Islet precursor cell (in vitro differentiated cells): ENCODE measurements around the gene FAM117B.
A peak's percentile ranks its signal among the peaks of the same experiment; 100 is the strongest.

Experiments used
- DNase-seq: peaks from one replicate; pipeline ENCODE4 v3.0.0-alpha.2; 2018

FAM117B gene

DNA sequence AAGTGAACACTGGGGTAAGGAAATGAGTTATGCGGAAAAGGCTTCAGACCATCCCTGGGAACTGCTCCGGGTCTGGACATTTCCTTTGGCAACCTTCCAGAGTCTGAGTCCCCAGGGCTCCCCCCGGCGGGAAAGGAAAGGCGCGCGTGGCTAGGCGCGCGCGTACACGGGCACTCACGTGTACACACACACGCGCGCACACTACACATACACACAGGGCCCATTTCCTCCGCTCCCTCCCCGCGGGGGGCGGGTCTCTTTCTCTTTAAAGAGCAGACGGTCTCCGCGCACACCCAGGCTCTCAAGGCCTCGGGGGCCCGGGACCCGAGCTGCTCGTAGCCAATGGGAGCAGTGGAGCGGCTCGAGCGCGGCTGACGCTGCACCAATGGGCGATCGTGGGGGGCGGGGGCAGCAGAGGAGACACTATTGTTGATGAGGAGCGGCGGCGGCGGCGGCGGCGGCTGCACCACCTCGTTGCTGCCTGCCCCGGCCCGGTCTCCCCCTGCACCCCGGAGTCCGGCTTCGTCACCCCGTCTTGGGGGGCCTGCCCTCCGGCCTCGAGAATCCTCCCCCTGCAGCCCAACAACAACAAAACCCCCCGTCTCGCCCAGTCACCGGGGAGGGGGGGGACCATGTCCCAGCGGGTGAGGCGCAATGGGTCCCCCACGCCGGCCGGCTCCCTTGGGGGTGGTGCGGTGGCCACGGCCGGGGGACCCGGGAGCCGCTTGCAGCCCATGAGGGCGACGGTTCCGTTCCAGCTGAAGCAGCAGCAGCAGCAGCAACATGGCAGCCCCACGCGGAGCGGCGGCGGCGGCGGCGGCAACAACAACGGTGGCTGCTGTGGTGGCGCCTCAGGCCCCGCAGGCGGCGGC lies at the start of gene FAM117B:
TSS of gene FAM117B (plus strand) at position 414 of the 872 bp plus-strand sequence. CDS start at position 633, 219 bp downstream.
- peak; percentile 99 for DNase-seq

DNA sequence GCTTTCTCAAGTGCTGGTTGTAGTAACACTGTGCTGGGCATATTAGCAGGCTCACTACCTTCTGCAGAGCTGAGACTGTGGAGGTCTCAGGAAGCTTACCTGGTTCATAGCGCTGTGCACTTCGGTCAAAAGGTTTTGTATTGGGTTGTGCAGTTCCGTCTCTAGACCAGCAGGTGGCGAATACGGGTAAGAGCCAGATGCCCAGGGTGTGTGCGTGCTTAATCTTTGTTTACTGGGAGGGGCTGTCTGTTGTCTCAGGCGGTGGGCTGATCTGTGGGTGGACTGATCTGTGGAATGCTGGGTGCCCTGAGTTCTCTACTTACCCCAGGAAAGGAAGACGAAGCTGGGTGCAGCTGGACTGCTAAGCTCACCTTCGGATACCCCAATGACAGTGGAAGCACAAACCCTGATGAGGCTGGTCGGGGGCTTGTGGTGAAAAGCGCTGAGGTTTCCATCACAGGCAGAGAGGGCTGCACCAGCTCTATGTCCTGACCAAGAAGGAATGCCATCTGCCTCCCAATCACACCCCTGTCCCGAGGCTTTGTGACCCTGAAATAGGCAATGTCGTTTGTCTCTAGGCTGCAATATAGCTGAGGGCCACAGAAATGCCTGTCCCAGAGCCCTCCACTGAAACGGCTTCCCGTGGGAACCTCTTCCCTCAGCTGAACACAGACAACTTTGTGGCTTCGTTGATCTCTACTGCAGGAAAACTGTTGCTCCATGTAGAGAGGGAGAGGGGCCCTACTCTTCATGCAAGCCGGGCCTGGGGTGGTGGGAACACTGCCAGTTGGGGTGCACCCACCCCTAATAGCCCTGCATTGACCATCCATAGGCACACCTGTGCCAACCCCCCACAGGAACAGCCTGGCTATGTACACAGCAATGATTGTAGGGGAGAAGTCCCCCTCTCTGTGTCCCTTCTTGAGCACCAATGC lies 45.9 kb upstream of the FAM117B start:
- peak; percentile 88 for DNase-seq

DNA sequence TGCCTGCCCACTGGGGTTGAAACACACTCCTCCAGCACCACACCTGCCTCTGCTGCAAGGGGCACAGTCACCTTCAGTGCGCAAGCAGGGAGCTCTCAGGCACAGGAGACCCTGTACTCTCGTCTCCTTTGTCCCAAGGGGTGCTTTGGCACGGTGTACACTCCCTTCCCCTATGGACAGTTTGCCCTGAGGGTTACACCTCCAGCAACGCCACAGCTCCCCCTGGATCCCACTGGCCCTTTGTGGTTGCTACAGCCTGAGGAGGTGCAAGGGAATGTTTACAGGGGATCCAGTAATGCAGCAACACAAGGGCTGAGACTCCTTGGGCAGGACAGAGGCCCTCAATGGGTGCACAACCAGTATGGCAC lies 45.2 kb upstream of the FAM117B start:
- DNase-seq, result no peak

DNA sequence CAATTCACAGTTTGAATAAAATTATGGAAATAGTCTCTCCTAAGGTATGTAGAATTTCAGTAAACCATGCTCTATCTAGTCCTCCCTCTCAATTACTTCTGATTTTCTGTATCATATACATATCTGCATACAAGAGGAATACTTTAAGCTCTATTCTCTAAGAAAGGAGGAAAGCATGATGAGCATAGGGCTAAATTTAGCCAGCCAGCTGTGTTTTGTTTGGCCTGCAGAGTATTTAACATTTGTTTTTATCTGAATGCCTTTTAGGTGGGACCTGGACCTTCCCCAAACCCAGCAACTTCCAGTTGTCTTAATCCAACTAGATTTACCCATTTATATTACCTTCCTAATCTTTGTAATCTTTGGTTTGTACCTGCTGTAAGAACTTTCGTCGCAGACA lies 42.2 kb upstream of the FAM117B start:
- no peak for DNase-seq

DNA sequence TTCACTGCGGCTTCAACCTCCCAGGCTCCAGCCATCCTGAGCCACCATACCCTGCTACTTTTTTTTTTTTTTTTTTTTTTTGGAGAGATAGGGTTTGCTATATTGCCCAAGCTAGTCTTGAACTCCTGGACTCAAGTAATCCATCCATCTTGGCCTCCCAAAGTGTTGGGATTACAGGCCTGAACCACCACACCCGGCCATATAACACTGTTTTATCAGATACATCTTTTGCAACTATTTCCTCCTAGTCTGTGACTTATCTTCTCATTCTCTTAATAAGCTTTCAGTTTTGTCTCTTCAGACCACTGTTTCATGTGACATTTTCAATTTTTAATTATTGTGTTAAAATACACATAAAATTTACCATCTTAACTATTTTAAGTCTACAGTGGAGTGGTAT lies 35.7 kb upstream of the FAM117B start:
- no peak for DNase-seq

DNA sequence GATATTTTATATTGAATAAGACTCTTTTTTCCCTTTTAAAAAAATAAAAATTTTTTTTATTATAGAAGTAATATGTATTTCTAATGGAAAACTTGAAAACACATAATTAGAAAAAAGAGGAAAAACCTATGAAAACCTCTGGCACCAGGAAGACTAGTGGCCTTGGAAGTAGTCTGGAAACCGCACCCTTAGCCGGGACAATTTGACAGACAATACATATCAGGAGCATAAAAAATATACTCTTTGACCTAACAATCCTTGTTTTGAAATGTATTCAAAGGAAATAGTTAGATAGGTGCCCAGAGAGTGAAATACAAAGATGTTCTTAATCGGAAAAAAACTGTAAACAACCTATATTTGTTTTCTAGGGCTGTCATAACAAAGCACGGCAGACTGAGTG lies 34.9 kb upstream of the FAM117B start:
- DNase-seq, result no peak

DNA sequence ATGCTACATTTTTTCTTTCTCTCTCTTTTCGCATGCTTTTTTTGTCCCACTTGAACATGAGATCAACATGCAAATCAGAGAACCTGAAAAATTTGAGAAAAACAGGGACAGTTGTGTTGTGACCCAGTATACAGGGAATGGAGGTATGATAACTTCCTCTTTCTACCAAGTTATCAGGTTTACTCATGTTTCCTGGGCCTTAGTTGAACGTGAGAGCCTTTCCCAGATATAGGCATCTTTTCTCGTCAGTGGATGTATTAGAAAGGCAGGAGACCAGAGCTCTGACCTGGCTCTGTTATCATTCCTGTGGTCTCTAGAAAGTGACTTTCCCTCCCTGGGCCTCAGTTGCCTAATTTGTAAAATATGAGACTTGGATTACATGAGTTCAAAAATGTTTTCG lies 30.1 kb upstream of the FAM117B start:
- DNase-seq, result no peak

DNA sequence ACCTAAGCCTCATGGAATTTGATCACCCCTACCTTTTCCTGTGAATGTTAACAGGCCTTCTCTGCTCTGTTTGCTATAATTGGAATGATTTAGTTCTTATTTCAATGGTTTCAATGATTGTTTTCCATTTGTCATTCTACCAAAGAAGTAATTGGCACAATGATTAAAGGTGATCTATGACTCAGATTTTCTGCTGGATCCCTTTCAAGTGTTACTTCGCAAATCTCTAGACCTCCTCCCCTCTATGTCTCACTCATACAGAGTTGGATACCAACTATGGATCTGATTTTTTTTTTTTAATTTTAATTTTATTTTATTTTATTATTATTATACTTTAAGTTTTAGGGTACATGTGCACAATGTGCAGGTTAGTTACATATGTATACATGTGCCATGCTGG lies 29.6 kb upstream of the FAM117B start:
- DNase-seq, result no peak

DNA sequence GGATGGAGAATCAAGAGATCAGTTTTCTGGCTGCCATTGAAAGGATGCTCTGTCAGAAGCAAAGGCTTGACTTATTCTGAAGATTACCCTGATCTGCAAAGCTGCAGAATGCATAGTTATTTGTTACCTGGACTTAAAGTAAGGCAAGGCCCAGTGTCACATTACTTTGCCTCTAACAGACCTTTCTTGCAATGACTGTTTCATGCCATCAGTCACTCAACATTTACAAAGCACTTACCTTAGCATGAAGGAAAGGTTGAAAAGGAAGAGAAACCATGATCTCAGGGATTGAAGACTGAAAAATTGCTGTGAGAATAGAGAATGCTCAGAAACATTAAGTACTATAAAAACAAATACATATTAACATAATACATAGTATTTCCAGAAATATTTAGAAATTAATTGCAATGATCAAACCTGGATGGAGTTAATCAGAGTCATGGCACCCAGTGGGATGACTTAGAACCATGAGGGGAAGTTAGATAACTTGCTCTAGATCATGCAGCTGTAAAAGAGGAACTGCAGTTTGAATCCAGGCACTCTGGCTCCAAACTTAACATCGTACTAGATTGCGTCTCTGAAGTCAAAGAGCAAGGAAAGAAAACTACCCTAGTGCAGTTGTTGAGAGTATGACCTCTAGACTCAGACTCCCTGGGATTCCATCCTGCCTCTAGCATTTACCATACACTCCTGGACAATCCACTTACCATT lies 26.5 kb upstream of the FAM117B start:
- DNase-seq, result no peak

DNA sequence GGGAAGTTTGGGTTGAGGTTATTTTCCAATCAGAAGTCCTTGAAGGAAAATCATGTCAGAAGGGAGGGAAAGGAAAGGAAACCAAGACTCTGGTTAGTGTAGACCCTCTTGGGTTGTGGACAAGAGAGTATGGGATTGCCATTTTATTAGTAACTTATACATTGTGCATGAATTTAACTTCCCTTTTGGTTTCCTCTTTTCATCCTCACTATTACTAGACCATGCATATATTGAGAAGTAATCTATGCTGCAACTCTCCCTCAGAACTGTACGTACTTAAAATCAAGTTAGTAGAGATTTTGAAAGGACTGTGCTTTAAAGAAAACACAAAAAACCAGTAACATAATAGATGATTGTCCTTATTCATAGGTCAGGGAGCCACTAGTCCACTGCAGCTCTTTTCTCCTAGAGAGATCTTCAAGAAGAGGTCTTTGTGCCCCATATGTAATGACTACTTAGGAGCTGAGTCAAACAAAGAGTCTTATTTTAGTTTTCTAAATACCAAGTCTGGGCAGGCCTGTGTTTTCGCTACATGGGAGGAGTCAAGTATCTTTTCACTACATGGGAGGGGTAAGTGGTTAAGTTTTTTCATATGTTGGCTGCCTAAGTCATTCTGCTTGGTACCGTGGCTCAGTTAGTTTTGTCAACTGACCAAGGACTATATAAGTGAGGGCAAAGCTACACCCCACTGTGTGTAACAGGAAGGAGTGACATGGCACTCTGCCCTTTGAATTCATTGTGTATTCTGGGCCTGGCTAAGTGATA lies 25.2 kb upstream of the FAM117B start:
- DNase-seq, result no peak

DNA sequence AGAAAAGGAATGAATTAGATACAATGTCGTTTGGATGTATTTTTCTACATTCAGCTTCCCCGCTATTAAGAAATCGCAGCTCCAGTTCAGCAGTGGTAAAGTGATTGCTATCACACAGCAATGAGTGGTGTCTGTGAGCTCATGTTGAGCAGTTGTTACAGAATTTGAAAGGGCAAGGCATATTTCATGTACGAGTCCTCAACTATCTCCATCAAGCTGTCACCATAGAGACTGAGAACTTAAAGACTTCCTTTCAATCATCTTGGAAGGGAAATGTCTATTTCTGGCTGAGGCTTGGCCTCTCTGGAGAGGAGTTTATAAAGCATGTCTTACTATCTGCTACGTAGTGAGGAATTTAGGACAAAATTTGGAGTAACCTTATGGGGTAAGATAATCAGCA lies 24.4 kb upstream of the FAM117B start:
- no peak for DNase-seq

DNA sequence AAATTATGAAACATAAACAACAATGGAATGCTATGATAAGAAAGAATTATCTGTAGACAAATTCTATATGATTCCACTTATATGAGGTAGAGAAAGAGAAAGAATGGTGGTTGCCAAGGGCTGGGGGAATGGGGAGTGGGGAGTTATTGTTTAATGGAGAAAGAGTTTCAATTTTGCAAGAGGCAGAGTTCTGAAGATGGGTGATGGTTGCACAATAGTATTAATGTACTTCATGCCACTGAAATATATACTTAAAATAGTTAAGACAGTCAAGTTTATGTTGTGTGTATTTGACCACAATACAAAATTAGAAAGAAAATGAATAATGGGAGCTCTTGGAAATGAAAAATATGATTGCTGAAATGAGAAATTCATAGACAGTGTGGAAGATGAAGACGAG lies 22.6 kb upstream of the FAM117B start:
- DNase-seq, result no peak

DNA sequence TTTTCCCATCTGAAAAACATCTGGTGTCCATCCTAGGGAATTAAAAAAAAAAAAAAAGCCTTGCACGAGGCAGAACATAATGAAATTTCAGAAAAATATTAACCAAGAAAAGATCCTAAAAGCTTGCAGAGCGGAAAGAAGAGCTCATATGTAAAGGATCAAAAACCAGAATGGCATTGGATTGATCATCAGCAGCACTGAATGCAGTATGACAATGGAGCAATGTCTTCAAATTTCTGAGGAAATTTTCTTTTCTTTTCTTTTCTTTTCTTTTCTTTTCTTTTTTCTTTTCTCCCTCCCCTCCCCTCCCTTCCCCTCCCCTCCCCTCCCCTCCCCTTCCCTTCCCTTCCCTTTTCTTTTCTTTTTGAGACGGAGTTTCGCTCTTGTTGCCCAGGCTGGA lies 21.3 kb upstream of the FAM117B start:
- DNase-seq, result no peak

DNA sequence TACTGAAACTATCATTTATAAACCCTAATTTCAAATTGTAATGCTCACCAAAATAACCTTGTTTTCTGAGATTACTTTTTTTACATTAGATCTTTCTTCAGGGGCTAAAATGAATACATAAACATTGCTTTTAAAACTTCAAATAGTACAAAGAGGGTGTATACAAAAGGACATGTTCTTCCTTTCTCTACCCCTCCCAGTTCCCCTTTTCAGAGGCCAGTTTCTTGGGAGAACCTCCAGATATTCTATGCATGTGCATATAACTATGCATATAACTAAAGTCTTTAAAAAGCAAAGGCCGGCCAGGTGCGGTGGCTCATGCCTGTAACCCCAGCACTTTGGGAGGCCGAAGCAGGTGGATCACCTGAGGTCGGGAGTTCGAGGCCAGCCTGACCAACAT lies 10.6 kb upstream of the FAM117B start:
- no peak for DNase-seq

DNA sequence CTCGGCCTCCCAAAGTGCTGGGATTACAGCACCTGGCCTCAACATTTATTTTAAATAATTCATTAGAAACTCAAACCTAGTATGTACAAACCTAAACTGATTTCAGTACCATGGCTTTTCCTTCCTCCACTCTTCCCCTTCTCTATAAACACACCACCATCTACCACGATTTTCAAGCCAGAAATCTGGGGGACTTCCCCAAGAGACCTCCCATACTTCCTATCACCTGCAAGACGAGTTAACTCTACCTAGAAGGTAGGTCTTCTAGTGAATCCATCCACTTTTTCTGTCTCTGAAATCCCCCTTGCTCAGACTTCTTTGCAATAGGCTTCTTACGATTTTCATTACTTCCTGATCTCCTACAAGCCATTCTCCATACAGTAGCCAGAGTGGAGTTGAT lies 7.7 kb upstream of the FAM117B start:
- no peak for DNase-seq

DNA sequence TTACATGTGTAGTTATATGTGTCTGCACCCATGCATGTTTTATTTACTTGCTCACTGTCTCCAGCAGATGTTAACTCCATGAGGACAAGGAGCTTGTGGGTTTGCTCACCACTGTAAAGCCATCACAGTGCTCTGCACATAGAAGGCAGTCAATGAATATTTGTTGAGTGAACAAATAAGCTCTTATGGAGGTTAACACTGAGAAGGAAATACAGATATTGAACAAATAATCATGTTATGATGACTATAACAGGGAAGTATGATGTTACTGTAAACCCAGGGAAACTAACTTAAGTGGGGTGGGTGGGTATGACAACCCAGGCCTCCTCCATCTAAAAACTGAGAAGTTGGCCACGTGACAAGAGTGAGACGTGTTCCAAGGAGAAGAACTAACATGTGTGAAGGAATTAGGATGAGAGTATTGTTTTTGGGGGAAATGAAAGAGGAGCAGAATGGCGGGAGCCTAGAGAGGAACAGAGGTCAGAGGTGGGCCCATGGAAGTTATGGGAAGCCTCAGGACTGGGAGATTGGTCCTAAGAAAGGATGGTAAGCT lies 6.0 kb upstream of the FAM117B start:
- DNase-seq, result no peak

DNA sequence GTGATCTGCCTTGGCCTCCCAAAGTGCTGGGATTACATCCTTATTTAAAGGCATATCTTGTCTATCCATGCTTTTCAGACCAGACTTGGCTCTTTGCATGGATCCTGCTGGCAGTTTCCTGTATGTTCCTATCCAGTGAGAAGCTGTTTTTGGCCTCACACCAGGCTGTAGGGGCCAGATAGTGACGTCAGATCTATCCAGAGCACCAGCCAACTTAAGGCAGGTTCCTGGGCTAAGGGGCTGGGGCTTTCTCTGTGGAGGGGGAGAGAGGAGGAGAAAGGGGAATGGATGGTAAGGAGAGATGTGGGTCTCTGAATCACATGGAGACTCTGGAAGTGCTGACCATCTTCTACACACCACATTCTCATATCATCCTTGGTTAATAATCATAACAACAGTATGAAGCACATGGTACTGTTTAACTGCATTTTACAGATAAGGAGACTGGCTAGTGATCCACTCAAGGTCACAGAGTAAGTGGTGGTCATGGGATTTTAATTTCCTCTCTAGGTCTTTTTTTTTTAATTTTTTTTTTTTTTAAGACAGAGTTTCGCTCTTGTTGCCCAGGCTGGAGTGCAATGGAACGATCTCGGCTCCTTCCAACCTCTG lies 2.0 kb upstream of the FAM117B start:
- DNase-seq, result no peak

DNA sequence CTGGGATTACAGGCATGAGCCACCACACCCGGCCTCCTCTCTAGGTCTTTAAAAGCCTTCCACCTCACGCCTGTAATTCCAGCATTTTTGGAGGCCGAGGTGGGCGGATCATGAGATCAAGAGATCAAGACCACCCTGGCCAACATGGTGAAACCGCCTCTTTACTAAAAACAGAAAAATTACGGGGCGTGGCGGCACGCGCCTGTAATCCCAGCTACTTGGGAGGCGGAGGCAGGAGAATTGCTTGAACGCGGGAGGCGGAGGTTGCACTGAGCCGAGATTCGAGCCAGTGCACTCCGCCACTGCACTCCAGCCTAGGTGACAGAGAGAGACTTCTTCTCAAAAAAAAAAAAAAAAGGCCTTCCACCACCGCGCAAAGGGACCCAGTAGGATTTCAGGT lies 1.3 kb upstream of the FAM117B start:
- no peak for DNase-seq

DNA sequence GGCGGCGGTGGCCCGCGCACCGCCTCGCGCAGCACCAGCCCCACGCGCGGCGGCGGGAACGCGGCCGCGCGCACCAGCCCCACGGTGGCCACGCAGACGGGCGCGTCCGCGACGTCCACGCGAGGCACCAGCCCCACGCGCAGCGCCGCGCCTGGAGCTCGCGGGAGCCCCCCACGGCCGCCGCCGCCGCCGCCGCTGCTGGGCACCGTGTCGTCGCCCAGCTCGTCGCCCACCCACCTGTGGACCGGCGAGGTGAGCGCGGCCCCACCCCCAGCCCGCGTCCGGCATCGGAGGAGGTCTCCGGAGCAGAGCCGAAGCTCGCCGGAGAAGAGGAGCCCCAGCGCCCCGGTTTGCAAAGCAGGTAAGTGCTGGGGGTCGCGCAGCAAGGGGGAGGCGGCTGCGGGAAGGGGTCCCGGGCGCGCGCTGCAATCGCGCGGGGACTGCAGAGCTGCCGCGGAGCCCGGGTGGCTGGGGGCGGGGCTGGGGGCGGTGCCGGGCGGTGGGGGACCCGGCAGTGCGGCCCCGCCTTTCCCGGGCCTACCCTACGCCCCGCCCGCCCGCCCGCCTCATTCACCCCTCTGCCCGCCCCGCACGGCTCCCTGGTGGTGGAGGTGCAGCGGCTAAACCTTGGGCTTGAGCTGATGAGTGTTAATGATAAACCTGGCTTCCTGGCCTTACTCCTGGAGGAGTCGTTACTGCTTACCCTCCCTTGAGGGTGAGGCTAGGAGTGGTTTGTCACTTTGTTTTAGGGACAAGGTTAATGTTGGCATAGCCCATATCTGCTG lies 851 bp downstream of the FAM117B start:
- DNase-seq, result peak; percentile 95

DNA sequence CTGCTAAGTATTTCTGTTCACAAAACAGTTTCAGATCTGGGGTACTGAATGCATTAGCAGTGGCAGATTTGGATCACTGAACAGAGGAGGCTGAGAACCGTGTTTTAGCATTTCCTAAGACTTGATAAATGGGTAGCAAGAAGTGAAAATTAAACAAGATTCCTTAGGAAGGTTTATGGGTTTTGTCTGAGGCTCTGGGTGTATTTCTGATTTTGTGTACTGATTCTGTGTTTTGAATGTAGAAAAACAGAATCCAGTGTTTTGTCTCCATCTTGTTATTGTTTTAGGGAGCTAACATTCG lies 1.4 kb downstream of the FAM117B start:
- DNase-seq, result no peak

DNA sequence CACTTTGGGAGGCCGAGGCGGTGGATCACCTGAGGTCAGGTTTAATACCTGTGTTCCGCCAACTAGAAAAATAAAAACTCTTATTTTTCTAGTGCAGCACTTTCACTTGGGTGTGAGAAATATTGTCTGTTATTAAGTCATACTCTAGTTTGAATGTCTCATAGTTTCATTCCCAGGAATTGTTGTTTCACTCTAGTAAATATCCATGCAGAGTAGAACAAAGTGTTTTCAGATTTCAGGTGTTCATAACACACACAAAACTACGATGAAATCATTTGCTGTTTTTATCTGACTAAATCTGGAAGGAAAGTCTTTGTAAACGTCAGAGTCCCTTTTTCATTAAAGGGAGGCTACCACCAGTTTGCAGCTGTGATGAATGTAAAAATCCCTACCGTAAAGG lies 4.0 kb downstream of the FAM117B start:
- DNase-seq, result no peak
